Measurements from ENCODE around the gene TTN. TPM values are rescaled to one million over a fixed set of nuclear protein-coding genes. Genes with fewer than 3 reads are reported as not detected.

The TTN gene
- total RNA-seq, 1 experiment from 2014 or later: under 0.01 TPM

GRCh38 chr2:178756843-178757242 lies 50.4 kb downstream of the TTN start:
- H3K36me3 ChIP-seq (ENCODE audit: insufficient read depth, low read length): no peaks in the 10 kb centered on the region
- no peaks in the 10 kb centered on the region for H3K9me2 ChIP-seq (replicated peaks; ENCODE audit: insufficient read depth, low read length)
- H3K27ac ChIP-seq (ENCODE audit: low read length): no peak overlapping the region
- H3K9ac ChIP-seq (ENCODE audit: low read length): no peak overlapping the region
- no peak overlapping the region for H3K4me2 ChIP-seq (ENCODE audit: low read depth, low read length, poor library complexity, severe bottlenecking)
- H4K20me1 ChIP-seq (ENCODE audit: insufficient read depth, low read depth, low read length): no peaks in the 10 kb centered on the region
- H2AFZ ChIP-seq (ENCODE audit: low read length): no peak overlapping the region
- H3K9me3 ChIP-seq (ENCODE audit: low read length): no peaks in the 10 kb centered on the region
- no peaks in the 10 kb centered on the region for H3K79me2 ChIP-seq (ENCODE audit: low read length)
- H3K4me3 ChIP-seq (ENCODE audit: low read length): no peak overlapping the region
- no peaks in the 10 kb centered on the region for H3K27me3 ChIP-seq (ENCODE audit: low read length)
- DNase-seq: no peak
- H3K4me1 ChIP-seq (ENCODE audit: low read length): no peaks in the 10 kb centered on the region

- Histone ChIP-seq H3K4me2 (ENCODE audit: low read depth, low read length, poor library complexity, severe bottlenecking) (no peak overlapping the region), H3K4me3 (ENCODE audit: low read length) (no peak overlapping the region), H3K9ac (ENCODE audit: low read length) (no peak overlapping the region), H2AFZ (ENCODE audit: low read length) (no peak overlapping the region), H3K9me2 (replicated peaks; ENCODE audit: insufficient read depth, low read length) (no peaks in the 10 kb centered on the region), H3K36me3 (ENCODE audit: insufficient read depth, low read length) (no peaks in the 10 kb centered on the region), H3K9me3 (ENCODE audit: low read length) (no peaks in the 10 kb centered on the region), H3K4me1 (ENCODE audit: low read length) (no peaks in the 10 kb centered on the region), H4K20me1 (ENCODE audit: insufficient read depth, low read depth, low read length) (no peaks in the 10 kb centered on the region), H3K27ac (ENCODE audit: low read length) (no peak overlapping the region), H3K27me3 (ENCODE audit: low read length) (no peaks in the 10 kb centered on the region), H3K79me2 (ENCODE audit: low read length) (no peaks in the 10 kb centered on the region)
- DNase-seq: no peak
These were observed 50.9 kb downstream of the TTN start for GRCh38 chr2:178756343-178756742.

- no peak overlapping the region for H3K4me3 ChIP-seq (ENCODE audit: low read length)
- no peaks in the 10 kb centered on the region for H3K27me3 ChIP-seq (ENCODE audit: low read length)
- H3K27ac ChIP-seq (ENCODE audit: low read length): no peak overlapping the region
- H3K9me3 ChIP-seq (ENCODE audit: low read length): no peaks in the 10 kb centered on the region
- no peaks in the 10 kb centered on the region for H3K79me2 ChIP-seq (ENCODE audit: low read length)
- DNase-seq: no peak
- H3K9me2 ChIP-seq (replicated peaks; ENCODE audit: insufficient read depth, low read length): no peaks in the 10 kb centered on the region
- no peaks in the 10 kb centered on the region for H3K36me3 ChIP-seq (ENCODE audit: insufficient read depth, low read length)
- no peaks in the 10 kb centered on the region for H4K20me1 ChIP-seq (ENCODE audit: insufficient read depth, low read depth, low read length)
- no peak overlapping the region for H3K9ac ChIP-seq (ENCODE audit: low read length)
- no peak overlapping the region for H2AFZ ChIP-seq (ENCODE audit: low read length)
- no peaks in the 10 kb centered on the region for H3K4me1 ChIP-seq (ENCODE audit: low read length)
- no peak overlapping the region for H3K4me2 ChIP-seq (ENCODE audit: low read depth, low read length, poor library complexity, severe bottlenecking)
These were observed 59.5 kb downstream of the TTN start for GRCh38 chr2:178747767-178748166.

- Histone ChIP-seq H3K27me3 (ENCODE audit: low read length) (no peaks in the 10 kb centered on the region), H3K9ac (ENCODE audit: low read length) (no peak overlapping the region), H4K20me1 (ENCODE audit: insufficient read depth, low read depth, low read length) (no peaks in the 10 kb centered on the region), H3K9me2 (replicated peaks; ENCODE audit: insufficient read depth, low read length) (no peaks in the 10 kb centered on the region), H3K4me1 (ENCODE audit: low read length) (no peaks in the 10 kb centered on the region), H3K27ac (ENCODE audit: low read length) (no peak overlapping the region), H3K4me3 (ENCODE audit: low read length) (no peak overlapping the region), H3K9me3 (ENCODE audit: low read length) (no peaks in the 10 kb centered on the region), H3K4me2 (ENCODE audit: low read depth, low read length, poor library complexity, severe bottlenecking) (no peak overlapping the region), H3K36me3 (ENCODE audit: insufficient read depth, low read length) (no peaks in the 10 kb centered on the region), H3K79me2 (ENCODE audit: low read length) (no peaks in the 10 kb centered on the region), H2AFZ (ENCODE audit: low read length) (no peak overlapping the region)
- DNase-seq: no peak
These were observed 72.7 kb downstream of the TTN start for GRCh38 chr2:178734518-178734917.

GRCh38 chr2:178733975-178734374 lies 73.2 kb downstream of the TTN start:
- H3K9ac ChIP-seq (ENCODE audit: low read length): no peak overlapping the region
- H3K36me3 ChIP-seq (ENCODE audit: insufficient read depth, low read length): no peaks in the 10 kb centered on the region
- no peaks in the 10 kb centered on the region for H3K79me2 ChIP-seq (ENCODE audit: low read length)
- H3K27ac ChIP-seq (ENCODE audit: low read length): no peak overlapping the region
- H3K27me3 ChIP-seq (ENCODE audit: low read length): no peaks in the 10 kb centered on the region
- no peaks in the 10 kb centered on the region for H3K9me2 ChIP-seq (replicated peaks; ENCODE audit: insufficient read depth, low read length)
- no peaks in the 10 kb centered on the region for H3K4me1 ChIP-seq (ENCODE audit: low read length)
- H2AFZ ChIP-seq (ENCODE audit: low read length): no peak overlapping the region
- H3K4me2 ChIP-seq (ENCODE audit: low read depth, low read length, poor library complexity, severe bottlenecking): no peak overlapping the region
- no peak overlapping the region for H3K4me3 ChIP-seq (ENCODE audit: low read length)
- H4K20me1 ChIP-seq (ENCODE audit: insufficient read depth, low read depth, low read length): no peaks in the 10 kb centered on the region
- DNase-seq: no peak
- no peaks in the 10 kb centered on the region for H3K9me3 ChIP-seq (ENCODE audit: low read length)

- no peak for DNase-seq
- Histone ChIP-seq H3K27ac (ENCODE audit: low read length) (no peak overlapping the region), H3K9me2 (replicated peaks; ENCODE audit: insufficient read depth, low read length) (no peaks in the 10 kb centered on the region), H3K36me3 (ENCODE audit: insufficient read depth, low read length) (no peaks in the 10 kb centered on the region), H3K79me2 (ENCODE audit: low read length) (no peaks in the 10 kb centered on the region), H2AFZ (ENCODE audit: low read length) (no peak overlapping the region), H3K4me1 (ENCODE audit: low read length) (no peaks in the 10 kb centered on the region), H3K4me3 (ENCODE audit: low read length) (no peak overlapping the region), H3K4me2 (ENCODE audit: low read depth, low read length, poor library complexity, severe bottlenecking) (no peak overlapping the region), H3K27me3 (ENCODE audit: low read length) (no peaks in the 10 kb centered on the region), H3K9me3 (ENCODE audit: low read length) (no peaks in the 10 kb centered on the region), H4K20me1 (ENCODE audit: insufficient read depth, low read depth, low read length) (no peaks in the 10 kb centered on the region), H3K9ac (ENCODE audit: low read length) (no peak overlapping the region)
These were observed 74.3 kb downstream of the TTN start for GRCh38 chr2:178732913-178733312.

GRCh38 chr2:178731300-178731699 lies 75.9 kb downstream of the TTN start:
- Histone ChIP-seq H3K4me2 (ENCODE audit: low read depth, low read length, poor library complexity, severe bottlenecking) (no peak overlapping the region), H3K4me1 (ENCODE audit: low read length) (no peaks in the 10 kb centered on the region), H3K27ac (ENCODE audit: low read length) (no peak overlapping the region), H3K79me2 (ENCODE audit: low read length) (no peaks in the 10 kb centered on the region), H3K27me3 (ENCODE audit: low read length) (no peaks in the 10 kb centered on the region), H2AFZ (ENCODE audit: low read length) (no peak overlapping the region), H3K9me3 (ENCODE audit: low read length) (no peaks in the 10 kb centered on the region), H3K9ac (ENCODE audit: low read length) (no peak overlapping the region), H4K20me1 (ENCODE audit: insufficient read depth, low read depth, low read length) (no peaks in the 10 kb centered on the region), H3K4me3 (ENCODE audit: low read length) (no peak overlapping the region), H3K36me3 (ENCODE audit: insufficient read depth, low read length) (no peaks in the 10 kb centered on the region), H3K9me2 (replicated peaks; ENCODE audit: insufficient read depth, low read length) (no peaks in the 10 kb centered on the region)
- DNase-seq: no peak

- Histone ChIP-seq H3K4me3 (ENCODE audit: low read length) (no peak overlapping the region), H3K4me1 (ENCODE audit: low read length) (no peaks in the 10 kb centered on the region), H3K4me2 (ENCODE audit: low read depth, low read length, poor library complexity, severe bottlenecking) (no peak overlapping the region), H3K36me3 (ENCODE audit: insufficient read depth, low read length) (no peaks in the 10 kb centered on the region), H3K27me3 (ENCODE audit: low read length) (no peaks in the 10 kb centered on the region), H3K79me2 (ENCODE audit: low read length) (no peaks in the 10 kb centered on the region), H3K9ac (ENCODE audit: low read length) (no peak overlapping the region), H2AFZ (ENCODE audit: low read length) (no peak overlapping the region), H3K9me2 (replicated peaks; ENCODE audit: insufficient read depth, low read length) (no peaks in the 10 kb centered on the region), H3K9me3 (ENCODE audit: low read length) (no peaks in the 10 kb centered on the region), H4K20me1 (ENCODE audit: insufficient read depth, low read depth, low read length) (no peaks in the 10 kb centered on the region), H3K27ac (ENCODE audit: low read length) (no peak overlapping the region)
- no peak for DNase-seq
These were observed 77.2 kb downstream of the TTN start for GRCh38 chr2:178730049-178730448.

GRCh38 chr2:178723786-178724346 lies 83.4 kb downstream of the TTN start:
- no peaks in the 10 kb centered on the region for H3K36me3 ChIP-seq (ENCODE audit: insufficient read depth, low read length)
- H3K4me3 ChIP-seq (ENCODE audit: low read length): no peak overlapping the region
- no peaks in the 10 kb centered on the region for H3K27me3 ChIP-seq (ENCODE audit: low read length)
- H3K9ac ChIP-seq (ENCODE audit: low read length): no peak overlapping the region
- H3K4me1 ChIP-seq (ENCODE audit: low read length): no peaks in the 10 kb centered on the region
- H3K4me2 ChIP-seq (ENCODE audit: low read depth, low read length, poor library complexity, severe bottlenecking): no peak overlapping the region
- H2AFZ ChIP-seq (ENCODE audit: low read length): no peak overlapping the region
- H3K9me3 ChIP-seq (ENCODE audit: low read length): no peaks in the 10 kb centered on the region
- no peaks in the 10 kb centered on the region for H3K79me2 ChIP-seq (ENCODE audit: low read length)
- no peak overlapping the region for H3K27ac ChIP-seq (ENCODE audit: low read length)
- no peak for DNase-seq
- no peaks in the 10 kb centered on the region for H4K20me1 ChIP-seq (ENCODE audit: insufficient read depth, low read depth, low read length)
- no peaks in the 10 kb centered on the region for H3K9me2 ChIP-seq (replicated peaks; ENCODE audit: insufficient read depth, low read length)
